WTC11 (cell line): ENCODE results near the gene CCDC93. TPM values are rescaled to one million over a fixed set of nuclear protein-coding genes. Genes with fewer than 3 reads are reported as not detected.

Experiments used
- ATAC-seq: fragments of 200-7000 bp; cut with Tn5 transposase; 2 replicates; pipeline ENCODE4 v1.10.0; 2021; ENCODE audit warnings: mild to moderate bottlenecking, moderate library complexity
- CTCF ChIA-PET: fragments of 300-600 bp; sonication (Branson Sonifier 250); formaldehyde crosslinking; loops from one replicate; lab custom pipeline; 2021; ENCODE audit warnings: antibody characterized with exemption; lab: Charles Lee
- POLR2A ChIA-PET: fragments of 350-600 bp; sonication (Branson Sonifier 250); formaldehyde crosslinking; loops from one replicate; lab custom pipeline; 2021; ENCODE audit warnings: antibody characterized with exemption; lab: Charles Lee
- DNase-seq: peaks from one replicate; pipeline ENCODE4 v3.0.0; 2021; ENCODE audit warnings: low spot score
- H3K27ac Mint-ChIP-seq: 2 replicates; pipeline ENCODE4 v1.8.0; 2021; ENCODE audit warnings: mixed read lengths
- H3K27me3 Mint-ChIP-seq: 2 replicates; pipeline ENCODE4 v1.8.0; 2021; ENCODE audit warnings: low read depth, mild to moderate bottlenecking, moderate library complexity, mixed read lengths
- H3K36me3 Mint-ChIP-seq: 2 replicates; pipeline ENCODE4 v1.8.0; 2021; ENCODE audit warnings: mixed read lengths
- H3K4me1 Mint-ChIP-seq: 2 replicates; pipeline ENCODE4 v1.8.0; 2022; ENCODE audit warnings: mixed read lengths
- H3K4me3 Mint-ChIP-seq: 2 replicates; pipeline ENCODE4 v1.8.0; 2021; ENCODE audit warnings: mild to moderate bottlenecking, moderate library complexity, mixed read lengths
- H3K9me3 Mint-ChIP-seq: 2 replicates; pipeline ENCODE4 v1.8.0; 2021; ENCODE audit warnings: mixed read lengths
- ARID4B ChIP-seq: sonication (generic); formaldehyde crosslinking; IDR thresholded peaks from 2 replicates; pipeline ENCODE4 v1.8.0; 2023; ENCODE audit warnings: missing genetic modification reagents, mild to moderate bottlenecking, borderline replicate concordance
- E2F1 ChIP-seq: sonication (generic); formaldehyde crosslinking; IDR thresholded peaks from 2 replicates; pipeline ENCODE4 v1.8.0; 2022; ENCODE audit warnings: mild to moderate bottlenecking, missing genetic modification reagents
- FOXJ3 ChIP-seq: sonication (generic); formaldehyde crosslinking; IDR thresholded peaks from 2 replicates; pipeline ENCODE4 v1.9.0; 2021; ENCODE audit warnings: missing genetic modification reagents, mild to moderate bottlenecking, borderline replicate concordance
- GRHL2 ChIP-seq: fragments of 250-450 bp; sonication (Bioruptor Pico); IDR thresholded peaks from 2 replicates; pipeline ENCODE4 v1.8.0; 2022; ENCODE audit warnings: mild to moderate bottlenecking, moderate library complexity; ENCODE audit not compliant: insufficient replicate concordance, severe bottlenecking
- HMGXB4 ChIP-seq: sonication (generic); formaldehyde crosslinking; IDR thresholded peaks from 2 replicates; pipeline ENCODE4 v1.8.1; 2023; ENCODE audit warnings: mild to moderate bottlenecking, moderate library complexity, missing genetic modification reagents
- NFYB ChIP-seq: sonication (generic); formaldehyde crosslinking; conservative IDR thresholded peaks from 2 replicates; pipeline ENCODE4 v1.8.0; 2022; ENCODE audit warnings: low read depth, missing genetic modification reagents
- PRDM15 ChIP-seq: sonication (generic); formaldehyde crosslinking; IDR thresholded peaks from 2 replicates; pipeline ENCODE4 v1.8.0; 2022; ENCODE audit warnings: missing genetic modification reagents
- SMAD4 ChIP-seq: sonication (generic); formaldehyde crosslinking; IDR thresholded peaks from 2 replicates; pipeline ENCODE4 v1.8.0; 2022; ENCODE audit warnings: mild to moderate bottlenecking, missing genetic modification reagents
- TEAD1 ChIP-seq: sonication (generic); formaldehyde crosslinking; IDR thresholded peaks from 2 replicates; pipeline ENCODE4 v1.8.0; 2022; ENCODE audit warnings: mild to moderate bottlenecking, missing genetic modification reagents
- USF2 ChIP-seq: sonication (generic); formaldehyde crosslinking; IDR thresholded peaks from 2 replicates; pipeline ENCODE4 v1.8.1; 2023; ENCODE audit warnings: mild to moderate bottlenecking, missing genetic modification reagents, moderate library complexity
- ZBTB21 ChIP-seq: sonication (generic); formaldehyde crosslinking; IDR thresholded peaks from 2 replicates; pipeline ENCODE4 v1.8.1; 2023; ENCODE audit warnings: mild to moderate bottlenecking, missing genetic modification reagents, borderline replicate concordance
- ZNF138 ChIP-seq: sonication (generic); formaldehyde crosslinking; conservative IDR thresholded peaks from 2 replicates; pipeline ENCODE4 v1.8.1; 2022; ENCODE audit warnings: mild to moderate bottlenecking, moderate library complexity, missing genetic modification reagents
- total RNA-seq: library from RNA; stranded (reverse); gene quantifications from 3 replicates; pipeline ENCODE4 v1.2.3, GENCODE V29; 2021
- TF ChIP-seq, protein P1 (sequence below): fragments of 250-450 bp; sonication (Bioruptor Pico); IDR thresholded peaks from 2 replicates; pipeline ENCODE4 v1.9.0; 2021; ENCODE audit warnings: moderate library complexity, mild to moderate bottlenecking, inconsistent platforms, borderline replicate concordance
- TF ChIP-seq, protein P2 (sequence below): sonication (generic); formaldehyde crosslinking; IDR thresholded peaks from 2 replicates; pipeline ENCODE4 v1.8.0; 2022; ENCODE audit warnings: mild to moderate bottlenecking, missing genetic modification reagents

The CCDC93 gene
- total RNA-seq, 1 experiment from 2014 or later = 16.9 TPM

DNA sequence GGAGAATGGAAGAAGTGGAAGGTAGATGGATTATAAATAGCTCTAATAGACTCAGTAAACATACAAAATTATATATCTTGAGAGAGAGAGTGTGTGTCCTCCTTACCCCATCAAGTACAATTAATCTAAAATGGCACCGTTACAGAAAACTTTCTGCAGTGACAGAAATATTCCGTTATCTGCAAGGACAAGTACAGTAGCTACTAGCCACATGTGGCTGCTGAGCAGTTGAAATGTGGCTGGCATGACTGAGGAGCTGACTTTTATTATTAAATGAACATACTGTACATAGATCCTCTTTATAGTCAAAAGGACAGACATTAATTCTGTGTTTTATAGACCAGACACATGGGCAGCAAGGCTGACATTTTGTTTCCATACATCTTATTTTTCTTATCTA is 7.0 kb downstream of the CCDC93 start:
- H3K9me3 Mint-ChIP-seq = no peaks in the 10 kb centered on the region
- POLR2A ChIA-PET = no interaction called here

DNA sequence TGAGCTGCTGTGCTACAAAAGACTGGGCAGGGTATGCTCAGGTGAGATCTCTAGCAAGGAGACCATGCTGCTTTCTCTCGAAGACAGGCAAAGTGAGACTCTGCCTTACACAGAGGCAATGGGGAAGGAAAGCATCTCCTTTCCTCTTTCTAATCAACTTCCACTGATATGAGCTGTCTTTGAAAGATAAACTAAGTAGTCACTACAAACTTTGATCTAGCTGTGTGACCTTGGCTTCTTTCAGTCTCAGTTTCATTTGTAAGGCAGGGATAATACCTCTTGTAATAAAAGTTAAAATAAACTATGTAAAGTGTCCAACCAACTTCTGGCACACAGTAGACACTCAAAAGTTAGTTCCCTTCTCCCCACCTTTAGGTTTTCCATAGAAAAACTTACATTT is 7.5 kb downstream of the CCDC93 start:
- TF ChIP-seq NFYB (CRISPR knock-in tag) (no peak), ZBTB21 (CRISPR knock-in tag) (no peak), SMAD4 (CRISPR knock-in tag) (no peak), USF2 (CRISPR knock-in tag) (no peak), PRDM15 (CRISPR knock-in tag) (no peak), ZNF138 (no peak), ARID4B (CRISPR knock-in tag) (no peak), E2F1 (CRISPR knock-in tag) (no peak), HMGXB4 (CRISPR knock-in tag) (no peak), GRHL2 (CRISPR knock-in tag) (no peak), TEAD1 (CRISPR knock-in tag) (no peak), FOXJ3 (CRISPR knock-in tag) (no peak)
- TF ChIP-seq, protein P1, sequence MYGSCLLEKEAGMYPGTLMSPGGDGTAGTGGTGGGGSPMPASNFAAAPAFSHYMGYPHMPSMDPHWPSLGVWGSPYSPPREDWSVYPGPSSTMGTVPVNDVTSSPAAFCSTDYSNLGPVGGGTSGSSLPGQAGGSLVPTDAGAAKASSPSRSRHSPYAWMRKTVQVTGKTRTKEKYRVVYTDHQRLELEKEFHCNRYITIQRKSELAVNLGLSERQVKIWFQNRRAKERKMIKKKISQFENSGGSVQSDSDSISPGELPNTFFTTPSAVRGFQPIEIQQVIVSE = no peak
- peaks cover 2% of the 10 kb centered on the region; the same call in 1 of the 2 replicates for H3K4me1 Mint-ChIP-seq
- H3K27ac Mint-ChIP-seq = no peak overlapping the region
- ATAC-seq (no peak), DNase-seq (no peak)
- H3K4me3 Mint-ChIP-seq = no peak overlapping the region
- ChIA-PET CTCF (no interaction called here), POLR2A (no interaction called here)
- no peaks in the 10 kb centered on the region for H3K27me3 Mint-ChIP-seq
- no peaks in the 10 kb centered on the region for H3K9me3 Mint-ChIP-seq
- peaks cover 29% of the 10 kb centered on the region for H3K36me3 Mint-ChIP-seq

More for the DNA sequence above, 7.0 kb downstream of the CCDC93 start:
- H3K4me3 Mint-ChIP-seq = no peak overlapping the region
- ATAC-seq (no peak), DNase-seq (no peak)
- TF ChIP-seq ZNF138 = no peak
- TF ChIP-seq, protein P2, sequence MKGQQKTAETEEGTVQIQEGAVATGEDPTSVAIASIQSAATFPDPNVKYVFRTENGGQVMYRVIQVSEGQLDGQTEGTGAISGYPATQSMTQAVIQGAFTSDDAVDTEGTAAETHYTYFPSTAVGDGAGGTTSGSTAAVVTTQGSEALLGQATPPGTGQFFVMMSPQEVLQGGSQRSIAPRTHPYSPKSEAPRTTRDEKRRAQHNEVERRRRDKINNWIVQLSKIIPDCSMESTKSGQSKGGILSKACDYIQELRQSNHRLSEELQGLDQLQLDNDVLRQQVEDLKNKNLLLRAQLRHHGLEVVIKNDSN (CRISPR knock-in tag) = no peak
- CTCF ChIA-PET = no interaction called here
- peaks cover 2% of the 10 kb centered on the region; the same call in 1 of the 2 replicates for H3K4me1 Mint-ChIP-seq
- H3K27me3 Mint-ChIP-seq = no peaks in the 10 kb centered on the region
- peaks cover 26% of the 10 kb centered on the region for H3K36me3 Mint-ChIP-seq
- H3K27ac Mint-ChIP-seq = no peak overlapping the region
